GM12874 (cell line): ENCODE results near the gene DLG5.

Source experiments
- CTCF ChIP-seq: IDR thresholded peaks from 2 replicates; pipeline ENCODE4 v1.5.1; 2011; ENCODE audit warnings: low read depth, mild to moderate bottlenecking, control low read depth, low read length, moderate library complexity; ENCODE audit not compliant: insufficient read depth

Gene DLG5

GRCh38 chr10:77746047-77746707, 180.4 kb downstream of the DLG5 start:
- TF ChIP-seq CTCF: no peak

DNA sequence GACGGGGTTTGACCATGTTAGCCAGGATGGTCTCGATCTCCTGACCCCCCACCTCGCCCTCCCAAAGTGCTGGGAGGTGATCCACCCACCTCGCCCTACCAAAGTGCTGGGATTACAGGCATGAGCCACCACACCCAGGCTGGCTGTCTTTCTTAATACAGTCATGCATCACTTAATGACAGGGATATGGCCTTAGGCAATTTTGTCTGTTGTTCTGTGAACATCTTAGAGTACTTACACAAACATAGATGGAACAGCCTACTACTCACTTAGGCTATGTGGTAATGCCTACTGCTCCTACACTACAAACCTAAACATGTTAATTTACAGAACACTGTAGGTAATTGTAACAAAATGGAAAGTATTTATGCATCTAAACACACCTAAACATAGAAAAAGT, 182.3 kb downstream of the DLG5 start:
- TF ChIP-seq CTCF: no peak

- no peak for TF ChIP-seq CTCF
Observed at GRCh38 chr10:77742172-77742571, 184.4 kb downstream of the DLG5 start.

DNA sequence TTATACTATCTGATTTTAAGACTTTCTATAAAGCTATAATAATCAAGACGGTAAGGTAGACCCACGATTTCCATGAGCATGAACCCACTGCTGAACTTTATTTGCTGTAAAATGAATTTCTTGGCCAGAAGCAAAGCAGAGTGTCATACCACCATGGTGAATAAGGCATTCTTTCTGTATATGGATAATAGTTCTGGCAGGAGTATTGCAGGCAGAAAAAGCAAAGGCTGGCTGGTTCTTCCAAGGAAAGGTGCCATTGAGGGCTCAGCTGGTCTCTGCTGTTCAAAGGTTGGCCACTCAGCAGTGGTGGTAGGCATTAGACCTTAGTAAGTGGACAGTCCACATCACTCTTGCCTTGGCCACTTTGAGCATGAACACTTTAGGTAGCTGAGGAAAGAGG, 184.8 kb downstream of the DLG5 start:
- TF ChIP-seq CTCF: no peak
